ENCODE results near the gene AFAP1.

The AFAP1 gene

GRCh38 chr4:7909463-7910262, 30.0 kb downstream of the AFAP1 start:
- no peak for TF ChIP-seq CTCF (IDR thresholded peaks at IDR 0.05; ENCODE audit: extremely low read depth, missing control alignments)

DNA sequence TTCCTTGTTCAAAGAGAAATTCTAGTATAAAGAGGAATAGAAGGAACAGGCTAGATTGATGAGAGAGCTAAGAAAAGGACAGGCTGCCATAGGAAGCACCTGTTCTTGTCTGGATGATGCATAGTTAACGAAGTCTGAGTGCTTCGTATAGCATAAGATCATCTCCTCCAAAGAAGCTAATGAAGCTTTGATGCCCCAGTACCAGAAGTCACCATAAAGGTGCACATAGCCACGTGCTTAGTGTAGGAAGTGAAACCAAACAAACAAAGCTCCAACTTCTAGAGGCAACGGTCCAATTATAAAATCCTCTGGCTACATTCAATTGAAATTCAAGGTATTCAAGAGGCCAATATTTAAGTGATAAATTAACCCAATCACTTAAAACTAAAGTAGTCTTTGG, 31.0 kb downstream of the AFAP1 start:
- no peak for DNase-seq (ENCODE audit: low spot score)
- no peak for TF ChIP-seq CTCF (IDR thresholded peaks at IDR 0.05; ENCODE audit: extremely low read depth, missing control alignments)

More at GRCh38 chr4:7909463-7910262, 30.0 kb downstream of the AFAP1 start:
- DNase-seq (ENCODE audit: low spot score) = no peak

DNA sequence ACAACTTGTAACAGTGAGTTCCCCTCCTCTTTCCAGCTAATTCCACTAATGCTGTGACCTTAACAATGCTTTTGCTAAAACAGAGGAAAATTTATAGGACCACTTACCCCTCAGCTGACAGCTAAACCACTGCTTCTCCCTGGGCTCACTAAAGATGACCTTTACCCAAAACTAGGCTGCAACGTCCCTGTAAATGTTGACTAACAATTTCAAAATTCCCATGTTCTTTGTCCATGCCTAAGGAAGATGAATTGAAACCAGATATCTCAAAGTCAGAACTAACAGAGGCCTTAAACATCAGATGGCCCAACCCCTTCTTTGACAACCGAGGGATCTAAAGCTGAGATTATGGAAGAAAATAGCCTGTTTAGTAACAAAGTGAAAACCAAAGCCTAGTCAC, 32.5 kb downstream of the AFAP1 start:
- DNase-seq (ENCODE audit: low spot score) = no peak
- no peak for TF ChIP-seq CTCF (IDR thresholded peaks at IDR 0.05; ENCODE audit: extremely low read depth, missing control alignments)

GRCh38 chr4:7906171-7906701, 33.4 kb downstream of the AFAP1 start:
- peak; percentile 4 for TF ChIP-seq CTCF (IDR thresholded peaks at IDR 0.05; ENCODE audit: extremely low read depth, missing control alignments)
- no peak for DNase-seq (ENCODE audit: low spot score)

GRCh38 chr4:7904952-7905915, 34.4 kb downstream of the AFAP1 start:
- no peak for DNase-seq (ENCODE audit: low spot score)
- no peak for TF ChIP-seq CTCF (IDR thresholded peaks at IDR 0.05; ENCODE audit: extremely low read depth, missing control alignments)

DNA sequence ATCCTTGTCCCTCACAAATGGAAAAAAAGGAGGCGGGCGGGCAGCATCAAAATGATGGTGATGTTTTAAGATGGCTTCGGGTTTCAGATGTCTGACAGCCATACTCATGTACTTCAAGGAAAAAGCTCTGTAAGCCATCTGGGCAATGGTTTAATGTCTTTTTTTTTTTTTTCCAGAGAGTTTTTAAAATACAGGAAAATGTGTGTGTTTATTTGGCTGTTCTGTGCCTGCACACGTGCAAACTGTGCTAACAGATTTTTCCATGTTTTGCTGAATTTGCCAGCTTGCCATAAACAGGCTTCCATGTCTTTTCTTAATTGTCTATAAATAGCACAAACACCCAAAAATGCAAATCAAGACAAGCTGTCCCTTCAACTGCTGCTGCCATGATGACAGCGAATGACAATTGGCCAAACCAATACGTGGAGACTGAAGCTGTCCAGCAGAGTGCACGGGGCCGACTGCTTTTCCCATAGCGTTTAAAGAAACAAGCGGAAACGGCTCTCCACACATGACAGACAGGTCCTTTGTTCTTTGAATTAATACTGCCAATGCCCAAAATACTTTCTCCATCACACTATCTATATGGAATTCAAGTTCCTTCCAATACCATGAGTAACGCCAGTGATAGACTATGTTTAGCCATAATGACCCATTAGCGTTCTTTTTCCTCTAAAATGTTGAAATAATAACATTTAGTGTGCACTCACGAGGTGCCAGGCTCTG, 35.7 kb downstream of the AFAP1 start:
- TF ChIP-seq CTCF (IDR thresholded peaks at IDR 0.05; ENCODE audit: extremely low read depth, missing control alignments) = no peak
- DNase-seq (ENCODE audit: low spot score) = no peak
